HTERT RPE-1 (cell line): ENCODE data around the gene IGF1R.

ENCODE experiments used
- in situ Hi-C: fragments of 300-500 bp; cut with MboI; formaldehyde crosslinking; loops from 4 replicates; pipeline ENCODE4 v1.14.3; 2020; ENCODE audit warnings: low sequenced_read_pairs

The IGF1R gene

DNA sequence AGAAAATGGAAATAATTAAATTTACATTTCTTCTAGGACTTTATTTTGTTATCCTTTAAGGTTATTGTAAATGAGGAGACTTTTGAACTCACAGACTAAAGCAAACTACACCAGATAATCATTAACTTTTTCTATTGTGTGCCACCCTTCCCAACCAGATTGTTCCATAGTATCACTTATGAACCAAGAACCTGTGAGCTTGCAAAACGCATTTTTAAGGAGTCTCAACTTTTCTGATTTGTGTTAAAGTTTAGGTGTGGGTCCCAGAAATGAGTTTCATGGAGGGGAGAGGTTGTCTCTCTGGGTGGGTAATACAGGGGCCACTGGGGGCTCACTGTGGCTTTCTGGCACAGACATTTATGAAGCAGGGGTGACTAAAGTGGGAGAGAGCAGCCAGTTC is 75.7 kb downstream of the IGF1R start:
- in situ Hi-C loops, result no loop called here

GRCh38 chr15:98724494-98724893 is 76.2 kb downstream of the IGF1R start:
- in situ Hi-C loops, result no loop called here

GRCh38 chr15:98725874-98726273 is 77.5 kb downstream of the IGF1R start:
- in situ Hi-C loops, result no loop called here

- in situ Hi-C loops, result no loop called here
Measured at GRCh38 chr15:98727115-98728040, 79.0 kb downstream of the IGF1R start.

DNA sequence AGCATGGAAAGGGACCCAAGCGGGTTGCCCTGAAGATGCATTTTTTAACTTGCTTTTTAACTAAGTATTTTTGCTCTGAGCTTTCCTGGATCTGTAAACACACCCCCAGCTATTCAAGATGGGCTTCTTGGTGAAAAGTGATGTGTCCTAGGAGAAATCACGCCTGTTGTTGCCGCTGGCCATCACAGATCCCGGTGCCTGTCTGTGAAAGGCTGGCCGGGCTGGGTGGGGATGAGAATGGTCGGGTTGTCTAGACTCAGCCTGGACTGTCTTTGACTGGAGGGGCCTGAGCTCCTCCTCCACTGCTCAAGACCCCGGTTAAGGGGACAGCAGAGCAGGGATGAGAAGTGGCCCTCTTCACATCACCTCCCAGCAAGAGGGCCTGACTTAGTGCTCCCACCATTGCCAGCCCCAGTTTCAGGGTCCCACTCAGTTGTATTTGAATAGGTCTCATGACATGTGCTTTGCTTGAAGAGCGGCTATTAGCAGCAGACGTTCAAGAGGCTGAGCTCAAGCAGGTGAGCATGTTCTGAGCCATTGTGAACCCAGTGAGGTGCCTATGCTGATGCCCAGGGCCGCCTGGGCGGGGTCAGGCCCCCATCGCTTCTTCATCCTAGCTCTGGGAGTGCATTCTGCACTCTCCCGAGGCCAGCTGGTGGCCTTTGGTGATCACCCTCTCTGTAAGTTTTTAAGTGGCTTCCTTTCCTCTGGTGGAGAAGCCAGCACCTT is 79.9 kb downstream of the IGF1R start:
- in situ Hi-C loops, result no loop called here

DNA sequence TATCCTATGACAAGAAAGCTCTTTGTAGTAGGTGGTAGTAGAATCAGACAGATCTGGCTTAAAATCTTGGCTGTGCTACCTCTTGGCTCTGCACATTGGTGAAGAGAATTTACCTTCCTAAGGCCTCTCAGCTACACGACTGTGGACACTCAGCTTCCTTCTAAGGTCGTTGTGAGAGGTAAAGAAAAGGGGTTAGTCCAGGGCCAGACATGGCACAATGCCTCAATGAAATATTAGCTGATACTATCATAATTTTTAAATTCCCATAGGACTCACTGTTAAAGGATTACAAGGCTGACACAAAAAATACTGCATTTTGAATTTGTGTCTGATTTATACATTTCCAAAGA is 80.4 kb downstream of the IGF1R start:
- in situ Hi-C loops, result no loop called here

GRCh38 chr15:98729446-98730042 is 81.2 kb downstream of the IGF1R start:
- in situ Hi-C loops, result no loop called here

DNA sequence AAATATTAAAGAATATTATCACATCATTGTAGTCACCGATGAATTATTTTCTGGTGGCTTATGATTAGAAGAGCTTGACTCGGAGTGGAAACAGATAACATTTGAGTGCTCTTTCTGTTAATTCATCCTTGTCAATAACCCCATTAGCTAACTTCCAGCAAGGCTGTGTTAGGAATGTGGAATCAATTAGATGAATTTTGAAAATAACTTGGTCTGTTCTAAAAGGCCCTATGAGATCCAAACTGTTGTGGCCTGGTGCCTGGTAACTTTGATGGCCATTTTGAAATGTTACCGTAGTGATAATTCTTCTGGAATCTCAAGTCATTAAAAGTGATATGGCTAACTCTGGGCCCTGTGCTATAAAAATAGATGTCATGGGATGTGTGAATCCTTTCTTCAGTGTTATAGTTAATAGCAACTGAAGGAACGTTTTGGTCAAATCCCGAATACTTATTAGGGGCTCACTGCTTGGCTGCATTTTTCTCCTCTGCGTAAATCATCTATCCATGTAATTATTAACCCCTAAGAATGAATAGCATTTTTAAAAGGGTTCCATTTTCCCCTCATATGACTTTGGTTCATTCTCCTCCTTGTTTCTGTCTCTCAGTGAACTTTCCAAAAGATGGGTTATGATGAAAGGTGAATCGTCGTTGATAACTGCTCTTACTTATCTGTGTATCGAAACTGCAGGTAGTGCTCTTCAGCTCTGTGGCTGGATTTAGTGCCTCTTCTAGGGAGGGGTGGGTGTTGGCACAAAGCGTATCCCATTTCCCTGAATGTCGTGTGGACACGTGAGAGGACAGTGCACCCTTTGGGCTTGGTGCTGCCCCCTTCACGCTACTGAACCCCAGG is 82.7 kb downstream of the IGF1R start:
- in situ Hi-C loops, result no loop called here

DNA sequence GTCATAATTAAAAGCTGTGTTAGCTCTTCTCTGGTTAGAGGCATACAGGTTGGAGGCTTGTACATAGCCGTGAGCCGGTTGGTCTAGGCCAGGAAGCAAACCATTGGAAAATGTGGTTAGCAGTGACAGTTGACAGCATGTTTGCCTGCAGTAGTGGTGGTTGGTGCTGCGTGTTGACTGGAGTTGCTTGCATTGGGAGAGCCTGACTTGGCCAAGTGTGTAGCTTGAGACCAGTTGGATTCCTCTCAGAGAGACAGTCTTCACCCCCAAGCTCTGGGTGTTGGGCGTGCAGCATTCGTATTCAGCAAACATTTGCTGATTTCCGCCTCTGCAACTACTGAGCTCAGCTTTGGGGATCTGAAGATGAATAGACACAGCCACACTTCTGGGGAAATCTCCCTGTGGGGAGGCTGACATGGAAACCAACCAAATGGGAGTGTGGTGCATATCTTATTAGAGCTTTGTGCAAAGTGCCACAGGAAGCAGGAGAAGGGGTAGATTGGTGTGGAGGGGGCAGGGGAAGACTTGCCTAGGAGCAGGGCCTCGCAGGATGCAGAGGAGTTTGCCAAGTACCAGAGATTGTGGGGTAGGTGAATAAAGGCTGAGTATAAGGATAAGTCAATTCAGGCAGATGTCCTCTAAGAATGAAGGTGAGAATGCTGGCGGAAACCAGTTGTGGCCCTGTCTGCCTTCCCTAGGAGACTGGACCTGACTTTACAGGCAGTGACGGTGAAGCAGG is 83.5 kb downstream of the IGF1R start:
- in situ Hi-C loops, result no loop called here

GRCh38 chr15:98733098-98733497 is 84.8 kb downstream of the IGF1R start:
- in situ Hi-C loops, result no loop called here

GRCh38 chr15:98734466-98735199 is 86.3 kb downstream of the IGF1R start:
- in situ Hi-C loops, result no loop called here

DNA sequence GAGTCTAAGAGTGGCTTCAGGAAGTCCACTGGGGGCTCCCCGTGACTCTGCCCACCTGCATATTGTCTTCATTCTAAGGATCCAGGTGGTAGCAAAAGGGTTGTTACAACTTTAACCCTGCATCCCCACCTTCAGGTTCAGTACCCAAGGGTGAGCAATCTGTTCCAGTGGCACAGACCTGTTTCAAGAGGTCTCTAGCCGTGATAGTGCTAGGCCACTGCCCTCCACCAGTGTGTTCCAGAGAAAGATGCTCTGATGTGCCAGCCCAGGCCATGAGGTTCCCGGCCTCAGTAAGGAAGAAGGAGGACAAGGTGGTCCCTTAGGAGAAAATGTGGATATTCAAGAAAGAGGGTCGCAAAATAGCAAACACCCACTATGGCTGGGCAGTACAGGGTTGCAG is 87.0 kb downstream of the IGF1R start:
- in situ Hi-C loops, result no loop called here

- in situ Hi-C loops, result no loop called here
Measured at GRCh38 chr15:98735895-98736617, 87.7 kb downstream of the IGF1R start.

- in situ Hi-C loops, result no loop called here
Measured at GRCh38 chr15:98737159-98737558, 88.8 kb downstream of the IGF1R start.

DNA sequence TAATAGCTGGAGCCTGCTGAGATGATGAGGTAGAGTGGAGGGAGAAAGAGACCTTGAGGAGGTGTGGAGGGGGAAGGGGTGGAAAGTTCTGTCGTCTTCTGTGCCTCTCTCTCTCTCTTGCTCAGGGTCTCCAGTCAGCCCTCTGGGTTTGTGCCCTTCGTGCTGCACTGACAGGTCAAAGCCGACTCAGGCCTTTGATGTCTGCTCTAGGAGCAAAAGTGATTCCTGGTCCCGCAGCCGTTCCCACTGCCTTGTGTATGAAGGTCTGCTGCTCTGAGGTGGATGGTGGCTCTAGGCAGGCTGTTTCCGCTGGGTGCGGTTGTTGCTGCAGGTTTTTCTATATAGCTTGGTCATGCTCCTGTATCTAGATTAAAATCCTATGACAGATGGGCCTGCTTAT is 89.4 kb downstream of the IGF1R start:
- in situ Hi-C loops, result no loop called here

DNA sequence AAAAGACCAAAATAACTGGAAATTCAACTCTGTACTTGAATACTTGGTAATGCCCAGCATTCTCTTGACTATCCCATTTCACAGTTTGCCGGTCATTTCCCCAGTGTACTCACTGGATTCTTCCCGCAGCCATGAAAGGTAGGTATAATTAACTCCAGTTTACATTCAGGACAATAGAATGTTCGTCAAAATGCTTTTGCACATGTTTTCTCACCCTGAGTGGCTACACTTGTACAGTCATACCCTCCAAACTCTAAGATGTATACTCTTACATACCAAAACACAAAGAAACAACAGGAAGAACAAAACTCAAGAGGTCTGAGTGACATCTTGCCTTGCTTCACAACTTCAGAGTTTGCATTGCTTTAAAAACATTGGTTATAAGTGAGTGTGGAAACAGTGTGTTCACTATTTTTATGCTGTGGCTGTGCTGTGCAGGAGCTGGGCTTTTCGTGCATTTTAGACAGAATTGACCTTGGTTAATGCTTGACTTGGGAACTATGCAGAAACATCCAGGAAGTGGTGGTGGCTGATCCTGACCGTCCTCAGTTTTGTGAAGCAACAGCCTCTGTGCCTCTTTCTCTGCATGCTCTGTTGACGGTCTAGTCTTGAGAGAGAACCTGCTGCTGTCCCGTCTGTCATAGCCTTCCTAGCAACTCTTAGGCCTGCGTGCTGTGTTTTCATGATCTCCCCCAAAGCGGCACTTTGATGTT is 90.5 kb downstream of the IGF1R start:
- in situ Hi-C loops, result no loop called here

GRCh38 chr15:98740295-98740694 is 92.0 kb downstream of the IGF1R start:
- in situ Hi-C loops, result no loop called here

DNA sequence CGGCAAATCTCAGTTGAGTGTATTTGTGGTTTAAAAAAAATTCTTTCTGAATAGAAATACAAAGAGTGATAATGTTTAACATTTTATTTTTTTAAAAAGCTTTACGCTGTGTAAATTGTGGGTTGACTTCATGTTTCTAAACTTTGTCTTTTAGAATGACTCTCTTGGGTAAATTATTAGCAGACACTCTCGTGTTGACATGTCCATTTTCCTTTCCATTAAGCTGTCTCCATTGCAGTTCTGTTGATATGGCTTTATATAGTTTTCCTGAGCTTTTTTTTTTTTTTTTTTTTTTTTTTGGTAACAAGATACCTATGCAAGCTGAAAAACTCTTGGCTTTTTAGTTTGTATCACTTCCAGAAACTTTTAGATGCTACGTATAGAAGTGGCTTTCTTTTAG is 92.6 kb downstream of the IGF1R start:
- in situ Hi-C loops, result no loop called here
